ENCODE measurements around the gene KANK3. TPM values are rescaled to one million over a fixed set of nuclear protein-coding genes. Genes with fewer than 3 reads are reported as not detected.

KANK3 gene
- polyA plus RNA-seq, 1 donor (not counting 4 experiments of a cell fraction or from before 2014, with no cell fraction given) = 0.16 TPM

DNA sequence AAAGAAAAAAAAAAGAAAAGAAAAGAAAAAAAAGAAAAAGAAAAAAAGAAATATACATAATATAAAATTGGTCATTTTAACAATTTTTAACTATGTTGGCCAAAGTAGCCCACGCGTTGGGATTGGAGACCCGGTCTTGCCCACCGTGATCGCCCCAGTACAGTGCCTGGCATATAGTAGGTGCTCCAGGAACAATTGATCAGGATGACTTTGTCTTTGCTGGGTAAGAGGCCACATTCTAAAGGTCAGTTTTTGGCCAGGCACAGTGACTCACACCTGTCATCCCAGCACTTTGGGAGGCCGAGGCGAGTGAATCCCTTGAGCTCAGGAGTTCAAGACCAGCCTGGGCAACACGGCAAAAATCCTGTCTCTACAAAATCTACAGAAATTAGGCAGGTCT is 17.1 kb upstream of the KANK3 start:
- Histone ChIP-seq H3K9me3 (ENCODE audit: control insufficient read depth, low read depth, low read length) (no peaks in the 10 kb centered on the region), H3K9me1 (ENCODE audit: control insufficient read depth, extremely low read depth, insufficient read depth, low read length) (no peaks in the 10 kb centered on the region), H3K4me3 (ENCODE audit: control insufficient read depth in 2 of 3, extremely low read depth in 1 of 3, insufficient read depth in 2 of 3, low read depth in 1 of 3, low read length in 3 of 3) (no peak overlapping the region), H3K27ac (ENCODE audit: control insufficient read depth, insufficient read depth, low read length) (no peak overlapping the region), H2AFZ (ENCODE audit: control insufficient read depth, low read length) (no peak overlapping the region), H3K4me2 (ENCODE audit: control insufficient read depth, extremely low read depth, insufficient read depth, low read depth, low read length) (no peak overlapping the region), H3K4me1 (ENCODE audit: control insufficient read depth, extremely low read depth, insufficient read depth, low read length) (peaks cover 36% of the 10 kb centered on the region), H3K36me3 (ENCODE audit: control insufficient read depth in 2 of 2, extremely low read depth in 1 of 2, insufficient read depth in 2 of 2, low read length in 2 of 2) (no peaks in the 10 kb centered on the region), H3K9ac (ENCODE audit: control insufficient read depth, extremely low read depth, insufficient read depth, low read length) (no peak overlapping the region), H3K79me2 (ENCODE audit: control insufficient read depth, insufficient read depth, low read length) (no peaks in the 10 kb centered on the region), H3K27me3 (ENCODE audit: control insufficient read depth, extremely low read depth, insufficient read depth, low read length) (no peaks in the 10 kb centered on the region), H4K20me1 (ENCODE audit: control insufficient read depth, extremely low read depth, insufficient read depth, low read length) (no peaks in the 10 kb centered on the region)
- TF ChIP-seq EZH2 (IDR thresholded peaks at IDR 0.05; ENCODE audit: low read length) = no peak
- TF ChIP-seq, protein P1, sequence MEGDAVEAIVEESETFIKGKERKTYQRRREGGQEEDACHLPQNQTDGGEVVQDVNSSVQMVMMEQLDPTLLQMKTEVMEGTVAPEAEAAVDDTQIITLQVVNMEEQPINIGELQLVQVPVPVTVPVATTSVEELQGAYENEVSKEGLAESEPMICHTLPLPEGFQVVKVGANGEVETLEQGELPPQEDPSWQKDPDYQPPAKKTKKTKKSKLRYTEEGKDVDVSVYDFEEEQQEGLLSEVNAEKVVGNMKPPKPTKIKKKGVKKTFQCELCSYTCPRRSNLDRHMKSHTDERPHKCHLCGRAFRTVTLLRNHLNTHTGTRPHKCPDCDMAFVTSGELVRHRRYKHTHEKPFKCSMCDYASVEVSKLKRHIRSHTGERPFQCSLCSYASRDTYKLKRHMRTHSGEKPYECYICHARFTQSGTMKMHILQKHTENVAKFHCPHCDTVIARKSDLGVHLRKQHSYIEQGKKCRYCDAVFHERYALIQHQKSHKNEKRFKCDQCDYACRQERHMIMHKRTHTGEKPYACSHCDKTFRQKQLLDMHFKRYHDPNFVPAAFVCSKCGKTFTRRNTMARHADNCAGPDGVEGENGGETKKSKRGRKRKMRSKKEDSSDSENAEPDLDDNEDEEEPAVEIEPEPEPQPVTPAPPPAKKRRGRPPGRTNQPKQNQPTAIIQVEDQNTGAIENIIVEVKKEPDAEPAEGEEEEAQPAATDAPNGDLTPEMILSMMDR (optimal IDR thresholded peaks at IDR 0.05 in 1 of 3, IDR thresholded peaks at IDR 0.05 in 1 of 3, conservative IDR thresholded peaks at IDR 0.05 in 1 of 3; ENCODE audit: extremely low read depth in 1 of 3, insufficient read depth in 2 of 3, low read length in 3 of 3) = no peak
- DNase-seq (ENCODE audit: low read depth, low spot score) = no peak
- dilution Hi-C loops (cut with MboI; ENCODE audit: extremely low pct_ligation_motif_present, low sequenced_read_pairs) = no loop called here
- no peak for FAIRE-seq

DNA sequence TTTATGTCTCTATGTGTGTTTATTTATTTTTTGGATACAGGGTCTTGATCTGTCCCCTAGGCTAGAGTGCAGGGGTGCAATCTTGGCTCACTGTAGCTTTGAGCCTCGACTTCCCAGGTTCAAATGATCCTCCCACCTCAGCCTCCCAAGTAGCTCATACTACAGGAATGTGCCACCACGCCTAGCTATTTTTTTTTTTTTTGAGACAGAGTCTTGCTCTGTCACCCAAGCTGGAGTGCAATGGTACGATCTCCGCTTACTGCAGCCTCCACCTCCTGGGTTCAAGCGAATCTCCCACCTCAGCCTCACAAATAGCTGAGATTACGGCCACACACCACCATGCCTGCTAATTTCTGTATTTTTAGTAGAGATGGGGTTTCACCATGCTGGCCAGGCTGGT is 15.9 kb upstream of the KANK3 start:
- no peaks in the 10 kb centered on the region for H3K9me3 ChIP-seq (ENCODE audit: control insufficient read depth, low read depth, low read length)
- peaks cover 38% of the 10 kb centered on the region for H3K4me1 ChIP-seq (ENCODE audit: control insufficient read depth, extremely low read depth, insufficient read depth, low read length)
- H3K27ac ChIP-seq (ENCODE audit: control insufficient read depth, insufficient read depth, low read length) = no peak overlapping the region
- H3K4me3 ChIP-seq (ENCODE audit: control insufficient read depth in 2 of 3, extremely low read depth in 1 of 3, insufficient read depth in 2 of 3, low read depth in 1 of 3, low read length in 3 of 3) = no peak overlapping the region
- no peaks in the 10 kb centered on the region for H3K9me1 ChIP-seq (ENCODE audit: control insufficient read depth, extremely low read depth, insufficient read depth, low read length)
- no peaks in the 10 kb centered on the region for H3K79me2 ChIP-seq (ENCODE audit: control insufficient read depth, insufficient read depth, low read length)
- no peaks in the 10 kb centered on the region for H4K20me1 ChIP-seq (ENCODE audit: control insufficient read depth, extremely low read depth, insufficient read depth, low read length)
- H2AFZ ChIP-seq (ENCODE audit: control insufficient read depth, low read length) = no peak overlapping the region
- dilution Hi-C loops (cut with MboI; ENCODE audit: extremely low pct_ligation_motif_present, low sequenced_read_pairs) = no loop called here
- DNase-seq (ENCODE audit: low read depth, low spot score) (no peak), FAIRE-seq (no peak)
- TF ChIP-seq, protein P1 (optimal IDR thresholded peaks at IDR 0.05 in 1 of 3, IDR thresholded peaks at IDR 0.05 in 1 of 3, conservative IDR thresholded peaks at IDR 0.05 in 1 of 3; ENCODE audit: extremely low read depth in 1 of 3, insufficient read depth in 2 of 3, low read length in 3 of 3) = no peak
- no peak for TF ChIP-seq EZH2 (IDR thresholded peaks at IDR 0.05; ENCODE audit: low read length)
- H3K4me2 ChIP-seq (ENCODE audit: control insufficient read depth, extremely low read depth, insufficient read depth, low read depth, low read length) = no peak overlapping the region
- H3K36me3 ChIP-seq (ENCODE audit: control insufficient read depth in 2 of 2, extremely low read depth in 1 of 2, insufficient read depth in 2 of 2, low read length in 2 of 2) = no peaks in the 10 kb centered on the region
- H3K27me3 ChIP-seq (ENCODE audit: control insufficient read depth, extremely low read depth, insufficient read depth, low read length) = no peaks in the 10 kb centered on the region
- no peak overlapping the region for H3K9ac ChIP-seq (ENCODE audit: control insufficient read depth, extremely low read depth, insufficient read depth, low read length)

All from keratinocyte (primary cell).